Breast epithelium (tissue), 4 donors: Measurements from ENCODE around the gene FAM180A. TPM values are rescaled to one million over a fixed set of nuclear protein-coding genes. Genes with fewer than 3 reads are reported as not detected.

ENCODE experiments used
- DNase-seq, 2 donors: peaks; one replicate each; pipeline ENCODE4 v3.0.0-alpha.2; 2019; ENCODE audit warnings: low spot score in 2 of 2
- H3K27ac ChIP-seq, 2 donors: fragments of 200-600 bp; sonication (generic) in 1 of 2; one replicate each; pipeline ENCODE4 v1.5.1; 2016 to 2019; ENCODE audit warnings: mild to moderate bottlenecking in 1 of 2
- H3K27me3 ChIP-seq, 2 donors: fragments of 200-600 bp; sonication (generic) in 1 of 2; one replicate each; pipeline versions ENCODE4 v1.5.1 to v1.6.0; 2017 to 2019; ENCODE audit warnings: control low read depth in 1 of 2, mild to moderate bottlenecking in 1 of 2
- H3K36me3 ChIP-seq: fragments of 200-600 bp; one replicate; pipeline ENCODE4 v1.5.1; 2019
- H3K4me1 ChIP-seq, 2 donors: fragments of 200-600 bp; sonication (generic); one replicate each; pipeline ENCODE4 v1.5.1; 2016 to 2019; ENCODE audit warnings: control low read depth in 1 of 2
- H3K4me3 ChIP-seq, 3 donors: fragments of 200-600 bp; sonication (generic); 1 replicate in 2 of 3; 2 replicates in 1 of 3; pipeline ENCODE4 v1.5.1; 2016 to 2019; ENCODE audit warnings: mild to moderate bottlenecking in 3 of 3, moderate library complexity in 2 of 3
- H3K9me3 ChIP-seq, 2 donors: fragments of 200-600 bp; sonication (generic) in 1 of 2; one replicate each; pipeline ENCODE4 v1.5.1; 2016 to 2019; ENCODE audit warnings: control low read depth in 1 of 2
- POLR2A ChIP-seq: fragments of 450-650 bp; IDR thresholded peaks from one replicate; pipeline ENCODE4 v1.6.1; 2016; ENCODE audit warnings: antibody characterized with exemption, mild to moderate bottlenecking, moderate library complexity
- POLR2AphosphoS5 ChIP-seq, 3 donors: sonication (generic); formaldehyde crosslinking; IDR thresholded peaks; one replicate each; pipeline ENCODE4 v1.6.1; 2017; ENCODE audit warnings: antibody characterized with exemption in 3 of 3
- intact Hi-C: fragments of 100-400 bp; cut with DNase I; formaldehyde crosslinking; loops from one replicate; pipeline ENCODE4 v1.15.1; 2023; ENCODE audit warnings: low total_unique reads
- total RNA-seq, 3 donors: library from RNA; depleted of rRNA; stranded (reverse); fragments of >200 nt; gene quantifications; one replicate each; pipeline ENCODE4 v1.1.0, GENCODE V29; 2016
- TF ChIP-seq, protein P1 (sequence below), 3 donors: fragments of 450-650 bp; IDR thresholded peaks; one replicate each; pipeline ENCODE4 v1.5.1; 2016 to 2017; ENCODE audit warnings: antibody characterized with exemption in 3 of 3, mild to moderate bottlenecking in 3 of 3, moderate library complexity in 3 of 3

Gene FAM180A
- total RNA-seq, 3 donors from 2014 or later = 5.2 to 11.9 (median 9.1) TPM

DNA sequence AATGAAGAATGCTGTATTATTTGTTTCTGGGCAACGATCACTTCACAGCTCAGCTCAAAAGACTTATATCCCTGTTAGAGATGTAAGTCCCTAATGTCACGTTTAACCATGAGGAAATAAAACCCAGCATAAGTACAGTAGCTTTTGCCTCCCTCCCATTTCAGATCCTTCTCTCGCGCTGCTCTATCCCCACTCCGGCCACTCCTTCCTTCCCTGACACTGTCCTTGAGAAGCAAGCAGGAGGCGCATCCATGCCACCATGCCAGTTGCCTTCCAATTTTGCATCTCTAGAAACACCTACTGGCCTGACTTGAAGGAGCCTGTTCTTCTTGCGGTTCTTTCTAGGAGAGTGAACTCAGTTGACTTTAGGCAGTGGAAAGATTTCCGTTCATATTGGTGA is 1.2 kb downstream of the FAM180A start:
- Histone ChIP-seq H3K27ac (peak overlapping the region; percentile 86 to 95), H3K9me3 (no peaks in the 10 kb centered on the region), H3K4me1 (peaks cover 0 to 13% of the 10 kb centered on the region in 2 donors), H3K36me3 (no peaks in the 10 kb centered on the region), H3K27me3 (no peaks in the 10 kb centered on the region), H3K4me3 (peak overlapping the region; percentile 42 to 57 (median 44))
- TF ChIP-seq POLR2AphosphoS5 (IDR thresholded peaks at IDR 0.05) = no peak
- TF ChIP-seq POLR2A = no peak
- TF ChIP-seq, protein P1, sequence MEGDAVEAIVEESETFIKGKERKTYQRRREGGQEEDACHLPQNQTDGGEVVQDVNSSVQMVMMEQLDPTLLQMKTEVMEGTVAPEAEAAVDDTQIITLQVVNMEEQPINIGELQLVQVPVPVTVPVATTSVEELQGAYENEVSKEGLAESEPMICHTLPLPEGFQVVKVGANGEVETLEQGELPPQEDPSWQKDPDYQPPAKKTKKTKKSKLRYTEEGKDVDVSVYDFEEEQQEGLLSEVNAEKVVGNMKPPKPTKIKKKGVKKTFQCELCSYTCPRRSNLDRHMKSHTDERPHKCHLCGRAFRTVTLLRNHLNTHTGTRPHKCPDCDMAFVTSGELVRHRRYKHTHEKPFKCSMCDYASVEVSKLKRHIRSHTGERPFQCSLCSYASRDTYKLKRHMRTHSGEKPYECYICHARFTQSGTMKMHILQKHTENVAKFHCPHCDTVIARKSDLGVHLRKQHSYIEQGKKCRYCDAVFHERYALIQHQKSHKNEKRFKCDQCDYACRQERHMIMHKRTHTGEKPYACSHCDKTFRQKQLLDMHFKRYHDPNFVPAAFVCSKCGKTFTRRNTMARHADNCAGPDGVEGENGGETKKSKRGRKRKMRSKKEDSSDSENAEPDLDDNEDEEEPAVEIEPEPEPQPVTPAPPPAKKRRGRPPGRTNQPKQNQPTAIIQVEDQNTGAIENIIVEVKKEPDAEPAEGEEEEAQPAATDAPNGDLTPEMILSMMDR (IDR thresholded peaks at IDR 0.05) = no peak
- intact Hi-C loops = no loop called here
- no peak for DNase-seq

DNA sequence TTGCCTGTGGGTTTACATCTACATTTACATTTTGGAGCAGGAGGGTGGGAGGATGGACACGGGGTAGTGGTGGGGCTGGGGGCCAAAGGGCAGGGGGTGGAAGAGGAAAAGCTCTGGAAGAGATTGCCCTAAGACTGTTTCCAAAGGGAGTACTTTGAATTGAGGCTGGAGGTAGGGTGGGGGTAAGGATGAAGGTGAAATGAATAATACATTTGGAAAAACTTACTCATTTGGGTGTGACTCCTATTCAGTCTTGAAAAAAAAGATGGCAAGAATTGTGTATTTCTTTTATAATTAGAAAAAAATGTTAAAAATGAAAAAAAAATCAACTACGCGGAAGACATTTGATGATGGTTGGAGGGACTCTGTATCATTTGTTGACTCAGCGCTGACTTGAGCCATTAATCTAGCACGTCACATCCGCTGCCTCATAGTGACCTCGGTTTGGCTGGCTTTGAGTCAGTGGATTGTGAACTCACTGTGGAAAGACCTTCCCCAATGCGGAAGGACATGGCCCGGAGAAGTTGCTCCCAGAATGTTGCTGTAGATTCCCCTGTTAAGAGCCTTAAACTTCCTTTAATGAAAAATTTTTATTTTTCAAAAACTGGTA is 2.8 kb downstream of the FAM180A start:
- H3K27me3 ChIP-seq = no peaks in the 10 kb centered on the region
- no peaks in the 10 kb centered on the region for H3K36me3 ChIP-seq
- no peaks in the 10 kb centered on the region for H3K9me3 ChIP-seq
- peaks cover 0 to 13% of the 10 kb centered on the region in 2 donors for H3K4me1 ChIP-seq
- peak in 1 of 2 donors; percentile 50 for DNase-seq
- H3K4me3 ChIP-seq = peak overlapping the region in 2 of 3 donors; percentile 10 to 44
- TF ChIP-seq, protein P1 (IDR thresholded peaks at IDR 0.05) = no peak
- no peak for TF ChIP-seq POLR2AphosphoS5 (IDR thresholded peaks at IDR 0.05)
- intact Hi-C loops = no loop called here
- peak overlapping the region; percentile 75 to 85 for H3K27ac ChIP-seq

DNA sequence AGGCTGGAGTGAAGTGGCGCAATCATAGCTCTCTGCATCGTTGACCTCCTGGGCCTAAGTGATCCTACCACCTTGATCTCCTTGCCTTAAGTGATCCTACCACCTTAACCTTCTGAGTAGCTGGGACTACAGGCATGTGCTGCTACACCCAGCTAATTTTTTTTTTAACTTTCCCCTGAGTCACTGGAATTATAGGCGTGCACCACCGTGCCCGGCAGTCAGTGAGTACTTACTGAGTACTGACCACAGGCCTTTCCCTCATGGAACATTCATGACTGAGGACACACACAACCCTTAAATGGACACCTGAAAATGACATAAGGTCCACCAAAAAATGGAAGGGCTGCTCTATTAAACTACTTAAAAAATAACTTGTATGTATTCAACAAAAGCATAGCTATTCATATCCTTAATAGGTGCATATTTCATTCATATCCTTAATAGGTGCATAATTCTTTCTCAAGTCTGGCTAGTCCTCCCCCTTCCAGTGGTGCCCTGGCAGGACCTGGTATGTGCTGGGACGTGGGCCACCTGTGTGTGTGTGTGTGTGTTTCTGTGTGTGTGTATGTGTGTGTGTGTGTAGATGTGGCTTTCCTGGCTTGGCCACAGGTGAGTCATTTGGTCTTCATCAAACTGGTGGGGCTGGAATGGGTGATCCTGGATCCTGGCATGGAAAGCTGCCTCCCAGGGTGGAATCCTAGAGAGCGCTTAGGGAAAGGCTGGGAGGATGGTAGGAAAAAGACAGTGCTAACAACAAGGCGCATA is 3.5 kb downstream of the FAM180A start:
- Histone ChIP-seq H3K27me3 (no peaks in the 10 kb centered on the region), H3K4me1 (peaks cover 0 to 13% of the 10 kb centered on the region in 2 donors), H3K27ac (peak overlapping the region; percentile 75 to 85), H3K4me3 (peak overlapping the region in 1 of 3 donors; percentile 21), H3K36me3 (no peaks in the 10 kb centered on the region), H3K9me3 (no peaks in the 10 kb centered on the region)
- TF ChIP-seq, protein P1 (IDR thresholded peaks at IDR 0.05) = no peak
- TF ChIP-seq POLR2A (no peak), POLR2AphosphoS5 (IDR thresholded peaks at IDR 0.05) (peak in 1 of 3 donors; percentile 59)
- intact Hi-C loops = no loop called here
- DNase-seq = peak in 1 of 2 donors; percentile 93

DNA sequence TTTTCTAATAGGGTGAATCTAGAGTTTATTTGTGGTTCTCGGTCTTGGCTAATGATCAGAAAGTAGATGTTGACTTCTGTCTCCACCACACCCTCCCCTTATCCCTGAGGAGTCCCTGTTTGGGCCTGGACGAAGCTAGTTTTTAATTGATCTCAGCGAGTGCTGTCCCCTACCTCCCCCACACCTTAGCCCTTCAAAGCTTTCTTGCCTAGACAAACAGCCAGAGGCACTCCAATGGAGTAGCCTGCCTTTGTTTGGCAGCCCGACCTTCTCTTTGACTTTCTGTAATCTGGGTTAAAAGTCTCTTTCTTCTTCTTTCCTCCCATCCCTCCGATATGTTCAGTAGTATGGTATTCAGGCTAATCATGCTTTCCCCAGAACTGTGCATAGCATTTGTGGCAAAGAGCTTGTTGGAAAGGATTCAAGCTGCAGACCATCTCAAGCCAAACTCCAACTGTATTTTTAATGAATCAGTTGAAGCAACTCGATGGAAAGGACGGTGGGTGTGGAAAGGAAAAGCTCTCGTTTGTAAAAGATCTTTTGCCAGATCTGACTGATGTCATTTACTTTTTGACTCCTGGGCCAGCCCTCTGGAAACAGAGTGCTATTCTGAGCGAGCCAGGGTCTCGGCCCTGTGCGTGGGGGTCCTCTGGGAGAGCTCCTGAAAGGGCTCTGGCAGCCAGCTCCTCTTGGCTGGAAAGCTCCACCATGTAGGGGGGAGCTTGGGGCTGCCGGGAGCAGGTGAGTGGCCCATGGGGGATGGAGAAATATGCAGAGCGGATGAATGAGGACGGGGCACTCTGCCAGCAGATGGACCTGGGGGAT is 4.5 kb downstream of the FAM180A start:
- intact Hi-C loops = no loop called here

More for the DNA sequence above, 4.5 kb downstream of the FAM180A start:
- peak overlapping the region; percentile 75 to 85 for H3K27ac ChIP-seq
- H3K36me3 ChIP-seq = no peaks in the 10 kb centered on the region
- DNase-seq = no peak
- no peaks in the 10 kb centered on the region for H3K9me3 ChIP-seq
- peak overlapping the region in 2 of 3 donors; percentile 0 to 21 for H3K4me3 ChIP-seq
- H3K27me3 ChIP-seq = no peaks in the 10 kb centered on the region
- peaks cover 0 to 13% of the 10 kb centered on the region in 2 donors for H3K4me1 ChIP-seq
- TF ChIP-seq POLR2A (no peak), POLR2AphosphoS5 (IDR thresholded peaks at IDR 0.05) (no peak)
- TF ChIP-seq, protein P1 (IDR thresholded peaks at IDR 0.05) = no peak
